ENCODE results near the gene HEXIM1. TPM values are rescaled to one million over a fixed set of nuclear protein-coding genes. Genes with fewer than 3 reads are reported as not detected.

HEXIM1 gene
- total and polyA plus RNA-seq, 2 experiments from 2014 or later: 9.2 to 10.9 TPM

DNA sequence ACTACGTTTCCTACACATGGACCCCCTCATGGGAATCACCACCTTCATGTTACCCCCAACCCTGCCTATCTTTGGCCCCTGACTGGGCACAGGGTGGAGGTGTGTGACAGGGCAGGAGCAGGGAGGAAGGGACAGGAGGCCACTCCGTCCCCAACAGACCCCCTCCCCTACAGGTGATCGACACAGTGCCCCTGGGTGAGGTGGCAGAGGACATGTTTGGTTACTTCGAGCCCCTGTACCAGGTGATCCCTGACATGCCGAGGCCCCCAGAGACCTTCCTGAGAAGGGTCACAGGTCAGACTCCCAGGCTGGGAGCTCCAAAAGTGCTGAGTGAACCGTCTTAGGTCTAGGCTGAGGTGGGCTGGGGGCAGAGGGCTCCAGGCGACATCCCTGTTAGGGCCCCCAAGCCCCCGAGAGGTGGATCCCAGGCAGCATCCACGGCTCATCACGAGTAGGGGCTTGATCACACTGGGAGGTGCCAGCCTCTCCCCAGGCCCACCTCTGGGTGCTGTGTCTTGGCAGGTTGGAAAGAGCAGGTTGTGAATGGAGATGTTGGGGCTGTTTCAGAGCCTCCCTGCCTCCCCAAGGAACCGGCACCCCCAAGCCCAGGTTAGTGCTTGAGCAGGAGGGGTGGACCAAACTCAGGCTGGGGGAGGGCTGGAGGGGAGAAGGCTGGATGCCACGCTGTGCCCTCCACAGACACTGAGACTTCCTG is 11.3 kb upstream of the HEXIM1 start:
- Mint-ChIP-seq H3K4me3 (no peak overlapping the region), H3K27ac (no peak overlapping the region), H3K9me3 (no peaks in the 10 kb centered on the region), H3K36me3 (ENCODE audit: low read depth) (peaks cover 5% of the 10 kb centered on the region; the same call in 1 of the 3 replicates), H3K27me3 (ENCODE audit: insufficient read depth, low read depth, poor library complexity) (peaks cover 10% of the 10 kb centered on the region), H3K4me1 (peaks cover 6% of the 10 kb centered on the region; the same call in 2 of the 3 replicates)
- Histone ChIP-seq H4K20me1 (replicated peaks; ENCODE audit: insufficient read depth) (no peaks in the 10 kb centered on the region), H3K4me3 (no peak overlapping the region), H3F3A (replicated peaks; ENCODE audit: low read depth) (peaks cover 9% of the 10 kb centered on the region; the same call in 1 of the 2 replicates), H3K36me3 (ENCODE audit: insufficient read depth) (no peaks in the 10 kb centered on the region), H3K4me2 (no peak overlapping the region), H3K9me2 (ENCODE audit: insufficient read depth) (no peaks in the 10 kb centered on the region), H2AFZ (no peak overlapping the region), H3K4me1 (ENCODE audit: insufficient read depth) (peaks cover 3% of the 10 kb centered on the region; the same call in 1 of the 2 replicates), H3K27me3 (ENCODE audit: insufficient read depth) (no peaks in the 10 kb centered on the region), H3K79me2 (replicated peaks; ENCODE audit: insufficient read depth) (no peaks in the 10 kb centered on the region), H3K27ac (ENCODE audit: low read depth) (no peak overlapping the region)
- no peak for DNase-seq (ENCODE audit: low spot score)
- TF ChIP-seq, protein P1, sequence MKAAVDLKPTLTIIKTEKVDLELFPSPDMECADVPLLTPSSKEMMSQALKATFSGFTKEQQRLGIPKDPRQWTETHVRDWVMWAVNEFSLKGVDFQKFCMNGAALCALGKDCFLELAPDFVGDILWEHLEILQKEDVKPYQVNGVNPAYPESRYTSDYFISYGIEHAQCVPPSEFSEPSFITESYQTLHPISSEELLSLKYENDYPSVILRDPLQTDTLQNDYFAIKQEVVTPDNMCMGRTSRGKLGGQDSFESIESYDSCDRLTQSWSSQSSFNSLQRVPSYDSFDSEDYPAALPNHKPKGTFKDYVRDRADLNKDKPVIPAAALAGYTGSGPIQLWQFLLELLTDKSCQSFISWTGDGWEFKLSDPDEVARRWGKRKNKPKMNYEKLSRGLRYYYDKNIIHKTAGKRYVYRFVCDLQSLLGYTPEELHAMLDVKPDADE (IDR thresholded peaks at IDR 0.05): no peak
- TF ChIP-seq EZH2 (IDR thresholded peaks at IDR 0.05; ENCODE audit: low read depth, unreplicated experiment) (no peak), NANOG (IDR thresholded peaks at IDR 0.05; ENCODE audit: borderline replicate concordance) (no peak), CREB1 (CRISPR knock-in tag; IDR thresholded peaks at IDR 0.05; ENCODE audit: low read depth) (no peak), ZNF331 (CRISPR knock-in tag; IDR thresholded peaks at IDR 0.05; ENCODE audit: low read depth) (no peak), POLR2AphosphoS5 (IDR thresholded peaks at IDR 0.05; ENCODE audit: low read depth) (no peak), JUNB (IDR thresholded peaks at IDR 0.05; ENCODE audit: unreplicated experiment) (no peak), STAT1 (IDR thresholded peaks at IDR 0.05; ENCODE audit: unreplicated experiment) (no peak), ZNF114 (CRISPR knock-in tag; IDR thresholded peaks at IDR 0.05) (no peak), EZH2phosphoT487 (IDR thresholded peaks at IDR 0.05; ENCODE audit: unreplicated experiment) (no peak)
- TF ChIP-seq, protein P2, sequence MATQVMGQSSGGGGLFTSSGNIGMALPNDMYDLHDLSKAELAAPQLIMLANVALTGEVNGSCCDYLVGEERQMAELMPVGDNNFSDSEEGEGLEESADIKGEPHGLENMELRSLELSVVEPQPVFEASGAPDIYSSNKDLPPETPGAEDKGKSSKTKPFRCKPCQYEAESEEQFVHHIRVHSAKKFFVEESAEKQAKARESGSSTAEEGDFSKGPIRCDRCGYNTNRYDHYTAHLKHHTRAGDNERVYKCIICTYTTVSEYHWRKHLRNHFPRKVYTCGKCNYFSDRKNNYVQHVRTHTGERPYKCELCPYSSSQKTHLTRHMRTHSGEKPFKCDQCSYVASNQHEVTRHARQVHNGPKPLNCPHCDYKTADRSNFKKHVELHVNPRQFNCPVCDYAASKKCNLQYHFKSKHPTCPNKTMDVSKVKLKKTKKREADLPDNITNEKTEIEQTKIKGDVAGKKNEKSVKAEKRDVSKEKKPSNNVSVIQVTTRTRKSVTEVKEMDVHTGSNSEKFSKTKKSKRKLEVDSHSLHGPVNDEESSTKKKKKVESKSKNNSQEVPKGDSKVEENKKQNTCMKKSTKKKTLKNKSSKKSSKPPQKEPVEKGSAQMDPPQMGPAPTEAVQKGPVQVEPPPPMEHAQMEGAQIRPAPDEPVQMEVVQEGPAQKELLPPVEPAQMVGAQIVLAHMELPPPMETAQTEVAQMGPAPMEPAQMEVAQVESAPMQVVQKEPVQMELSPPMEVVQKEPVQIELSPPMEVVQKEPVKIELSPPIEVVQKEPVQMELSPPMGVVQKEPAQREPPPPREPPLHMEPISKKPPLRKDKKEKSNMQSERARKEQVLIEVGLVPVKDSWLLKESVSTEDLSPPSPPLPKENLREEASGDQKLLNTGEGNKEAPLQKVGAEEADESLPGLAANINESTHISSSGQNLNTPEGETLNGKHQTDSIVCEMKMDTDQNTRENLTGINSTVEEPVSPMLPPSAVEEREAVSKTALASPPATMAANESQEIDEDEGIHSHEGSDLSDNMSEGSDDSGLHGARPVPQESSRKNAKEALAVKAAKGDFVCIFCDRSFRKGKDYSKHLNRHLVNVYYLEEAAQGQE (IDR thresholded peaks at IDR 0.05; ENCODE audit: unreplicated experiment): no peak
- TF ChIP-seq, protein P3, sequence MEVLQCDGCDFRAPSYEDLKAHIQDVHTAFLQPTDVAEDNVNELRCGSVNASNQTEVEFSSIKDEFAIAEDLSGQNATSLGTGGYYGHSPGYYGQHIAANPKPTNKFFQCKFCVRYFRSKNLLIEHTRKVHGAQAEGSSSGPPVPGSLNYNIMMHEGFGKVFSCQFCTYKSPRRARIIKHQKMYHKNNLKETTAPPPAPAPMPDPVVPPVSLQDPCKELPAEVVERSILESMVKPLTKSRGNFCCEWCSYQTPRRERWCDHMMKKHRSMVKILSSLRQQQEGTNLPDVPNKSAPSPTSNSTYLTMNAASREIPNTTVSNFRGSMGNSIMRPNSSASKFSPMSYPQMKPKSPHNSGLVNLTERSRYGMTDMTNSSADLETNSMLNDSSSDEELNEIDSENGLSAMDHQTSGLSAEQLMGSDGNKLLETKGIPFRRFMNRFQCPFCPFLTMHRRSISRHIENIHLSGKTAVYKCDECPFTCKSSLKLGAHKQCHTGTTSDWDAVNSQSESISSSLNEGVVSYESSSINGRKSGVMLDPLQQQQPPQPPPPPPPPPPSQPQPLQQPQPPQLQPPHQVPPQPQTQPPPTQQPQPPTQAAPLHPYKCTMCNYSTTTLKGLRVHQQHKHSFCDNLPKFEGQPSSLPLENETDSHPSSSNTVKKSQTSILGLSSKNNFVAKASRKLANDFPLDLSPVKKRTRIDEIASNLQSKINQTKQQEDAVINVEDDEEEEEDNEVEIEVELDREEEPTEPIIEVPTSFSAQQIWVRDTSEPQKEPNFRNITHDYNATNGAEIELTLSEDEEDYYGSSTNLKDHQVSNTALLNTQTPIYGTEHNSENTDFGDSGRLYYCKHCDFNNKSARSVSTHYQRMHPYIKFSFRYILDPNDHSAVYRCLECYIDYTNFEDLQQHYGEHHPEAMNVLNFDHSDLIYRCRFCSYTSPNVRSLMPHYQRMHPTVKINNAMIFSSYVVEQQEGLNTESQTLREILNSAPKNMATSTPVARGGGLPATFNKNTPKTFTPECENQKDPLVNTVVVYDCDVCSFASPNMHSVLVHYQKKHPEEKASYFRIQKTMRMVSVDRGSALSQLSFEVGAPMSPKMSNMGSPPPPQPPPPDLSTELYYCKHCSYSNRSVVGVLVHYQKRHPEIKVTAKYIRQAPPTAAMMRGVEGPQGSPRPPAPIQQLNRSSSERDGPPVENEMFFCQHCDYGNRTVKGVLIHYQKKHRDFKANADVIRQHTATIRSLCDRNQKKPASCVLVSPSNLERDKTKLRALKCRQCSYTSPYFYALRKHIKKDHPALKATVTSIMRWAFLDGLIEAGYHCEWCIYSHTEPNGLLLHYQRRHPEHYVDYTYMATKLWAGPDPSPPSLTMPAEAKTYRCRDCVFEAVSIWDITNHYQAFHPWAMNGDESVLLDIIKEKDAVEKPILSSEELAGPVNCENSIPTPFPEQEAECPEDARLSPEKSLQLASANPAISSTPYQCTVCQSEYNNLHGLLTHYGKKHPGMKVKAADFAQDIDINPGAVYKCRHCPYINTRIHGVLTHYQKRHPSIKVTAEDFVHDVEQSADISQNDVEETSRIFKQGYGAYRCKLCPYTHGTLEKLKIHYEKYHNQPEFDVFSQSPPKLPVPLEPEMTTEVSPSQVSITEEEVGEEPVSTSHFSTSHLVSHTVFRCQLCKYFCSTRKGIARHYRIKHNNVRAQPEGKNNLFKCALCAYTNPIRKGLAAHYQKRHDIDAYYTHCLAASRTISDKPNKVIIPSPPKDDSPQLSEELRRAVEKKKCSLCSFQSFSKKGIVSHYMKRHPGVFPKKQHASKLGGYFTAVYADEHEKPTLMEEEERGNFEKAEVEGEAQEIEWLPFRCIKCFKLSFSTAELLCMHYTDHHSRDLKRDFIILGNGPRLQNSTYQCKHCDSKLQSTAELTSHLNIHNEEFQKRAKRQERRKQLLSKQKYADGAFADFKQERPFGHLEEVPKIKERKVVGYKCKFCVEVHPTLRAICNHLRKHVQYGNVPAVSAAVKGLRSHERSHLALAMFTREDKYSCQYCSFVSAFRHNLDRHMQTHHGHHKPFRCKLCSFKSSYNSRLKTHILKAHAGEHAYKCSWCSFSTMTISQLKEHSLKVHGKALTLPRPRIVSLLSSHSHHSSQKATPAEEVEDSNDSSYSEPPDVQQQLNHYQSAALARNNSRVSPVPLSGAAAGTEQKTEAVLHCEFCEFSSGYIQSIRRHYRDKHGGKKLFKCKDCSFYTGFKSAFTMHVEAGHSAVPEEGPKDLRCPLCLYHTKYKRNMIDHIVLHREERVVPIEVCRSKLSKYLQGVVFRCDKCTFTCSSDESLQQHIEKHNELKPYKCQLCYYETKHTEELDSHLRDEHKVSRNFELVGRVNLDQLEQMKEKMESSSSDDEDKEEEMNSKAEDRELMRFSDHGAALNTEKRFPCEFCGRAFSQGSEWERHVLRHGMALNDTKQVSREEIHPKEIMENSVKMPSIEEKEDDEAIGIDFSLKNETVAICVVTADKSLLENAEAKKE (CRISPR knock-in tag; IDR thresholded peaks at IDR 0.05): no peak
- TF ChIP-seq, protein P4, sequence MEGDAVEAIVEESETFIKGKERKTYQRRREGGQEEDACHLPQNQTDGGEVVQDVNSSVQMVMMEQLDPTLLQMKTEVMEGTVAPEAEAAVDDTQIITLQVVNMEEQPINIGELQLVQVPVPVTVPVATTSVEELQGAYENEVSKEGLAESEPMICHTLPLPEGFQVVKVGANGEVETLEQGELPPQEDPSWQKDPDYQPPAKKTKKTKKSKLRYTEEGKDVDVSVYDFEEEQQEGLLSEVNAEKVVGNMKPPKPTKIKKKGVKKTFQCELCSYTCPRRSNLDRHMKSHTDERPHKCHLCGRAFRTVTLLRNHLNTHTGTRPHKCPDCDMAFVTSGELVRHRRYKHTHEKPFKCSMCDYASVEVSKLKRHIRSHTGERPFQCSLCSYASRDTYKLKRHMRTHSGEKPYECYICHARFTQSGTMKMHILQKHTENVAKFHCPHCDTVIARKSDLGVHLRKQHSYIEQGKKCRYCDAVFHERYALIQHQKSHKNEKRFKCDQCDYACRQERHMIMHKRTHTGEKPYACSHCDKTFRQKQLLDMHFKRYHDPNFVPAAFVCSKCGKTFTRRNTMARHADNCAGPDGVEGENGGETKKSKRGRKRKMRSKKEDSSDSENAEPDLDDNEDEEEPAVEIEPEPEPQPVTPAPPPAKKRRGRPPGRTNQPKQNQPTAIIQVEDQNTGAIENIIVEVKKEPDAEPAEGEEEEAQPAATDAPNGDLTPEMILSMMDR (conservative IDR thresholded peaks at IDR 0.05; ENCODE audit: low read depth in 2 of 2): no peak
- no peak for ATAC-seq
